Activated T-helper 2 cell treated with anti-CD3 and anti-CD28 coated beads, Interferon-gamma antibody, Interleukin-2, Interleukin-4, amounts not matched to agents 10 μg/mL and 5 μg/mL and 100 μg/mL, durations not matched to agents 14 hours and 24 hours and 36 hours (primary cell): ENCODE data around the gene OSBPL5. TPM values are rescaled to one million over a fixed set of nuclear protein-coding genes. Genes with fewer than 3 reads are reported as not detected.

Experiments used
- DNase-seq: peaks from one replicate; pipeline ENCODE4 v3.0.0; 2021; ENCODE audit warnings: low spot score
- H3K27ac Mint-ChIP-seq: one replicate; pipeline ENCODE4 v1.8.0; 2021; ENCODE audit warnings: mixed read lengths
- H3K27me3 Mint-ChIP-seq: one replicate; pipeline ENCODE4 v1.8.0; 2021; ENCODE audit warnings: low read depth, mixed read lengths
- H3K36me3 Mint-ChIP-seq: one replicate; pipeline ENCODE4 v1.8.0; 2021; ENCODE audit warnings: low read depth, mixed read lengths
- H3K4me1 Mint-ChIP-seq: one replicate; pipeline ENCODE4 v1.8.0; 2021; ENCODE audit warnings: low read depth, mixed read lengths
- H3K4me3 Mint-ChIP-seq: one replicate; pipeline ENCODE4 v1.8.0; 2021; ENCODE audit warnings: low read depth, mild to moderate bottlenecking, moderate library complexity, mixed read lengths
- H3K9me3 Mint-ChIP-seq: one replicate; pipeline ENCODE4 v1.8.0; 2021; ENCODE audit warnings: mixed read lengths
- intact Hi-C: fragments of 100-400 bp; cut with micrococcal nuclease; formaldehyde crosslinking; loops from one replicate; pipeline ENCODE4 v1.15.1; 2023
- total RNA-seq: library from RNA; stranded (reverse); gene quantifications from 2 replicates; pipeline ENCODE4 v1.2.3, GENCODE V29; 2022

Gene OSBPL5
- total RNA-seq, 1 donor from 2014 or later, result 2.3 TPM

DNA sequence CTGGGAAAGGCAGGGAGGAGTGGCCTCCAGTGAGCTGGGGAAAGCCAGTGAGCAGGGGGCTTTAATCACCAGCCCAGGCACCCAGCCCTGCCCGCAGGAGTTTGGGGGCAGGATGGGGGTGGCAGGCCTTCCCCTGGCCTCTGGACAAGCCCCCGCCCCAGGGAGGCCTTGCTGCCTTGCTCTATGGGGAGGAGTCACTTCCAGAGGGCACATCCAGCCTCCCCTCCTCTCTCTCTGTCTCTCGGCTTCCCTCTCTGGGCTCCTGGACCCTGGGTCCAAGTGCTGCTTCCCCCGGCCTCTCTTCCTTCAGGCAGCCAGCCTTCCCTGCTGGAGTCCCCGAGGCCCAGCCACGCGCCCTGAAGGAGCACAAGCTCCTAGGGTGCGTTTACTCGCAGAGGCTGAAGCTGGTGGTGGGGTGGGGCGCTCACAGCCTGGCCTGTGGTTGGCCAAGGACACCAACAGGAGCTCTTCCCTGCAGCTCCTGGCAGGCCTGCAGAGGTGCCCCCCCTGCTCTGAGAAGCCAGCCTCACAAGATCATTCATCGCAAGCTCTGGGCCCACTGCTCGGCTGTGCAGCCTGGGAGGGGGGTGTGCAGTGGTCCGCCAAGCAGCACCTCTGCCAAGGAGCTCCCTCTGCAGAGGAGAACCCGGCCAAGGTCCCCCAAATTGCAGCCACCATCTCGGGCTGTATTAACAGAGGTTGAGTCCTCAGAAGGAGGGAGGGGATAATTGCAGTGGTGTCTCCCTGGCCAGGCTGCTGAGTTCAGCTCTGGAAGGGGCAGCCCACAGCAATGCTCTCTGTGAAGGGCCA lies 25.4 kb downstream of the OSBPL5 start:
- intact Hi-C loops, result no loop called here
- Mint-ChIP-seq H3K27ac (no peak overlapping the region), H3K4me3 (no peak overlapping the region), H3K9me3 (no peaks in the 10 kb centered on the region), H3K36me3 (no peaks in the 10 kb centered on the region), H3K27me3 (no peaks in the 10 kb centered on the region), H3K4me1 (no peaks in the 10 kb centered on the region)
- DNase-seq, result no peak

GRCh38 chr11:3139086-3139440 lies 26.0 kb downstream of the OSBPL5 start:
- Mint-ChIP-seq H3K4me3 (no peak overlapping the region), H3K4me1 (no peaks in the 10 kb centered on the region), H3K9me3 (no peaks in the 10 kb centered on the region), H3K36me3 (no peaks in the 10 kb centered on the region), H3K27me3 (no peaks in the 10 kb centered on the region), H3K27ac (no peak overlapping the region)
- intact Hi-C loops, result no loop called here
- DNase-seq, result no peak

GRCh38 chr11:3138178-3139085 lies 26.7 kb downstream of the OSBPL5 start:
- Mint-ChIP-seq H3K36me3 (no peaks in the 10 kb centered on the region), H3K4me1 (no peaks in the 10 kb centered on the region), H3K9me3 (no peaks in the 10 kb centered on the region), H3K27me3 (no peaks in the 10 kb centered on the region), H3K4me3 (no peak overlapping the region), H3K27ac (no peak overlapping the region)
- no peak for DNase-seq
- intact Hi-C loops, result no loop called here

- H3K4me3 Mint-ChIP-seq, result no peak overlapping the region
- H3K4me1 Mint-ChIP-seq, result no peaks in the 10 kb centered on the region
- H3K36me3 Mint-ChIP-seq, result no peaks in the 10 kb centered on the region
- no peak for DNase-seq
- H3K27me3 Mint-ChIP-seq, result no peaks in the 10 kb centered on the region
- intact Hi-C loops, result no loop called here
- no peaks in the 10 kb centered on the region for H3K9me3 Mint-ChIP-seq
- H3K27ac Mint-ChIP-seq, result no peak overlapping the region
Observed at GRCh38 chr11:3137486-3138177, 27.5 kb downstream of the OSBPL5 start.

DNA sequence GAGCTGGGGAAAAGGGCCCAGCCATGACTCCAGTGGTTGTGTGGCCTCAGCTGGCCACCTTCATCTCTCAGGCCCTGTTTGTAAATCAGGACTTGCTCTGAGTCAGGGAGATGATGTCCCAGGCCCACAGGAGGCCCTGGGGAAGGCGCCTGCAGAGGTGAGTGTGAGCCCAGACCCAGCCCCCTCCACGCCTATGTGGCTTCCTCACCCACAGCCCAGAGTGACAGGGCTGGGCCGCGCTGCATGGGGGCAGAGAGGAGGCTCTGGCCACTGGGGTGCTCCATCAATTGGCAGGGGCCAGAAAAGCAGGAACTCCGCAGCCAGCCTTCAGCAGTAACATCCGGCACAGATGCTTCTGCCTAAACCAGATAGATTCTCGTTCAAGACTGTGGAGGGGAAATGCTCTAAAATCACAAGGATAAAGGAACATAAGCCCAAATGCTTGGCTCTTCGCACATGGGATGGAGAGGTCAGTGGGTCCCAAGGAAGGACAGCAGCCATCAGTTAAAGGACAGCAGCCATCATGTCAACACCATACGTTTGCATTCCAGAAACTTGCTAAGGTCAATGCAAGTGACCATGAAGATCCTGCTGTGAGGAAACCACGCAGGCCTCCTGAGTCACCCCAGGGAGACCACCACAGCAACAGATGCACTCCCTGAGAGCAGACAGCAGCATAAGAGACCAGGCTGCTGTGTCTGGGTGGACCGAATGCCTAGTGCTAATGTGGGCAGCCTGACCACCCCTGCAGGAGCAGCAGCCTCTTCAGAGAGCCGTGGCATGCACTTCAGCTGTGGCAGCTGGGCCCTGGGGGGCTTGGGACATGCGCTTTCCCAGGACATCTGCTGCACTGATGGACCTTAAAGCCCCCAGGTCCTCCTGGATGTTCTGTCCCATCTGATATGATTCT lies 28.3 kb downstream of the OSBPL5 start:
- Mint-ChIP-seq H3K9me3 (no peaks in the 10 kb centered on the region), H3K27me3 (no peaks in the 10 kb centered on the region), H3K27ac (no peak overlapping the region), H3K4me1 (no peaks in the 10 kb centered on the region), H3K4me3 (no peak overlapping the region), H3K36me3 (no peaks in the 10 kb centered on the region)
- intact Hi-C loops, result no loop called here
- DNase-seq, result no peak

DNA sequence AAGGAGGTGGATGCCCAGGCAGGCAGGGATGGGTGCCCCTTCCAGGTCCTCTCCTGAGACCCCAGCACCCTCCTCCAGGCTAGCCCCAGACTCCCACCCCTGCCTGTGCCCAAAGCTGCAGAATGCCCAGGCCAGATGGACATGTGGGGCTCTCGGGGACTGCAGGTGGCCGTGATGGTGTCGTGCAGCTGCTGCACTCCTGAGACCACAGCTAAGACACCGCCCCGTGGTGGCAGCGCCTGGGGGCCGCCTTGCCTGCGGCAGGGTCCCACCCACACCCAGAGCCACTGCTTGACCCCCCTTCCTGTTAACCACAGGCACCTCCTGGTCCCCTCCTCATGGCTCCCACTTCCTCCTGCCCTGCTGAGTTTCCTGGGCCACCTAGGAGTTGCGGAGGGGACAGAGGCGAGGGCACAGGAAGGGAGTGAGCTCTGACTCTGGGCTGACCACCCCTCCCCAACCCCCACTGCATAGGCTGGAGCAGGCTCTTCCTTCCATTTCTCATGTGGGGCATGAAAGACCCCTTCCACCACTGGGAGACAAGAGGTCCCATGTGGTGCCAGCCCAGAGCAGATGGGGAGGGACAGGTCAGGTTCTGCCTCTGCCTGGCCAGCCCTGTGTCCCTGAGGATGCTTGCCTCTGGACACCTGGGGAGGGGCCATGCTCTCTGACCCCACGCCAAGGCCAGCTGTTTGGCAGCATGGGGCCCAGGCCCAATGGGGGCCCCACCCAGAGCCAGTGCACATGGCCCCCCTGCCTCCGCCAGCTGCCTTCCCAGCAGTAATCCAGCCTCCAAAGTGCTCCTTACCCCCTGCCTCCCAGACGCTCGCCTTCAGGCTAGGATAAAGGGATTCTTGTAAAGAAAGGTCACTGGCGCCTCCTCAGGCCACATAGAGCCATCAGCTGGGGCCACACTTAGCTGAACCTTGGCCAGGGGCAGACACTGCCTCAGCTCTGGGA lies 29.3 kb downstream of the OSBPL5 start:
- intact Hi-C loops, result no loop called here
- Mint-ChIP-seq H3K4me3 (no peak overlapping the region), H3K9me3 (no peaks in the 10 kb centered on the region), H3K27ac (no peak overlapping the region), H3K27me3 (no peaks in the 10 kb centered on the region), H3K36me3 (no peaks in the 10 kb centered on the region), H3K4me1 (no peaks in the 10 kb centered on the region)
- no peak for DNase-seq

DNA sequence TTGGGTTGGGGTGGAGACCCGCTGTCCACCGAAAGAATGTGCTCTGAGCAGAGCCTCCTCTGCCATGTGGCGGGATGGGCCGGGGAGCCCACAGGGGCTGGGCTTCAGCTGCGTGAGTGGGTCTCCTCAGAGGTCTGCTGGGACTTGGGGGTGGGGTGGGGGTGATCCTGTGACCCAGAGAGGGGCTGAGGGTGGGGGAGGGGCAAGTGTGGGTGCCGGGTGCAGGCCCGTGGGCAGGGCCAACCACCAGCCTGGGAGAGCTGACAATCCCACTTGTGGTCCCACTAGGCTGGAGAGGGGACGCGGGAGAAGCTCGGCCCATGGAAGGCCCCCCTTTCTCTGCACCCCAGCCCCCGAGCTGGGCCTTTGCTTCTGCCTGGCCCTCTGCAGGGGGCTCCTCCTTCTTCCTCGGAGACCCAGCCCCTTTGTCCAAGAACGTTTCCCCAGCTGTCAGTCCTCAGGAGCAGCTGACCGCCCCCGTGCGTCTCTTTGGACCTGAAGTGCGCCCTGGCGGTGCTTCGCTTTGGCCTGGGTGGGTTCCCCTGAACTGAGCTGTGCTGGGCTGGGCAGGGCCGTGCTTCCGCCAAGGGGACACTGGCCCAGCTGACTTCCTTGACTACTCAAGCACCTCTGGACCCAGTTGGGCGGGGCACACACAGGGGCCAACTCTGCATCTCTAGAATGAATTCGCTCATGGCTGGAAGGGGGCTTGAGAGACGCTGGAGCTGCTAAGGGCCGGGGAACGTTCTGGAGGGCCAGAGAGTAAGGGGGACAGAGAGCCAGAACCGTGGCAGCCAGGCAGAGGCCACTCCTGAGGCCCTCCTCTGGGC lies 30.2 kb downstream of the OSBPL5 start:
- Mint-ChIP-seq H3K36me3 (no peaks in the 10 kb centered on the region), H3K4me1 (no peaks in the 10 kb centered on the region), H3K27me3 (no peaks in the 10 kb centered on the region), H3K9me3 (no peaks in the 10 kb centered on the region), H3K27ac (no peak overlapping the region), H3K4me3 (no peak overlapping the region)
- DNase-seq, result no peak
- intact Hi-C loops, result no loop called here

DNA sequence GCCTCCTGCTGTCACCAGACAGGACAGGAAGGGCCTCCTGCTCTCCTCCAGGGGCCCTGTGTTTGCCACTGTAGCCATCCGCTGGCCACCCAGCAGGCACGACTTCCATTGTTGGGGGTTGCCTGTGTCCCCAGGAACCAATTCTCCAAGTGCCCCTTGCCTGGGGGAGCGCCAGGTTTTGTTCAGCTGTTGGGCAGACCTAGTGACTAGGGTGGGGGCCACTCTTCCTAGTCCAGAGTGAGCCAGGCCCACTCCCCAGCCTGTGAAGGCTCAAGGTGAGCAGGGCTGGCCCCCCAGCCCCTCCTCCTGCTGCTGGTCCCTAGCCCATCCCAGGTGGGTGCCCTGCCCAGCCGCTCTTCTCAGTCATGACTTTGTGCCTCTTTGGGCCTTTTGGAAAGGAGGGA lies 30.9 kb downstream of the OSBPL5 start:
- Mint-ChIP-seq H3K9me3 (no peaks in the 10 kb centered on the region), H3K36me3 (no peaks in the 10 kb centered on the region), H3K27me3 (no peaks in the 10 kb centered on the region), H3K27ac (no peak overlapping the region), H3K4me1 (no peaks in the 10 kb centered on the region), H3K4me3 (no peak overlapping the region)
- intact Hi-C loops, result no loop called here
- DNase-seq, result no peak

DNA sequence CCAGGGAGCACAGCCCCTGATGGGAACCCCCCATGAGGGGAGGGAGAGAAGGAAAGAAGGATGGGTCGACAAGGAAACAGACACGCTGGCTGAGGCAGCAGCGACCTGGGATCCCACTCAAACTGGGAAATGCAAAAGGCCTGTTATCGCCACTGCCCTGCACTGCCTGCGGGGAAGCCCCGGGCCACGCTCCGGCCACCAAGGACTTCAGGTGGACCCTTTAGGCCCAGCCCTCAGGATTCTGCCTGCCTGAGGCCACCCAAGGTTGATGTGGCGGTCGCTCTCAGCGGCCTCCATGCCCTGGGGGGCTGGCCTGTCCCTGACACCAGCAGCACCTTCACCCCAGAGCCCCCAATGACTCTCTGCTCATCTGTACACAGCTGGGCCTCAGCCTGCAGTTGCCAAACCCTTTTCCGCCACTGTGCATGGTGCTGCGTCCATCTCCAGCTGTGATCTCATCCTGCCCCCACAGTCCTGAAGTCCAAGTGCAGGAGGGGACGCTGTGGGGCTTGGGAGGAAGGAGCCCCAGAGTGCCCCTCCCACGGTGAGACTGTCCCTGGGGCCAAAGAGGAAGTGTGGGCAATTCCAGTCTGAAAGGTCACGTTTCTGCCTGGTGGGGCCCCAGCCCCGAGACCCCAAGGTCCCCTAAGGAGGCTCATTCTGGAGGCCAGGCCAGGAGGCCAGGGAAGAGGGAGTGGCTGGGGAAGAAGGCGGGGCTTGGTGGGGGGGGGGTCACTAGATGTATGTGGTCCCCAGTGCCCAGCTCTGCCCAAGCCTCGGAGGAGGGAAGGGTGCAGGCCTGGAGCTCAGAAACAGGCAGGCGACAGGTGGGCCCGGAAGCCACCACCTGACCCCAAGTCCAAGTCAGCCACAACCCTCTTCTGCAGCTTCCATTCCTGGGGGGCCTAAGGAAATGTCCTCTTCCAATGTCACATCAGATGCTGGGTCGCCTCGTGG lies 31.6 kb downstream of the OSBPL5 start:
- no peak overlapping the region for H3K27ac Mint-ChIP-seq
- no peaks in the 10 kb centered on the region for H3K27me3 Mint-ChIP-seq
- no peak overlapping the region for H3K4me3 Mint-ChIP-seq
- no peaks in the 10 kb centered on the region for H3K36me3 Mint-ChIP-seq
- H3K9me3 Mint-ChIP-seq, result no peaks in the 10 kb centered on the region
- DNase-seq, result no peak
- H3K4me1 Mint-ChIP-seq, result no peaks in the 10 kb centered on the region
- intact Hi-C loops, result no loop called here

DNA sequence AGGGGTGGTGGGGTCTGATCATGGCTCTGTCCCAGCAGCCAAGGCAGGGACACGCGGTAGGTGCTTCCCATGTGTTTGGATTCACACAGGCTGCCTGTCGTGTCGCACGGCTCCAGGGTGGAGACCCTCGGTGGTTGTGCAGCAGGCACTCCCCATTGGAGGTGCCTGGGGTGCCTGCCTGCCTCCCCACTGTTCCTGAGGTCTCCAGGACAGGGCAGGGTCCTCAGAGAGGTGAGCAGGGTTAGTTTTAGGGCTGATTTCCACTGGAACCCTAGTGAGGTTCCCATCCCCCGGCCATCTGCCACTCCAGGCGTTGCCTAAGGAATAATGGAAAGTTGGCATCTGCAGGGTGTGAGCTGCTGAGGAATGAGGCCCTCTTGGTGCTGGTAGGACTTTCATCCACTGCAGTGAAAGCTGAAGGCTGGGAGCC lies 32.3 kb downstream of the OSBPL5 start:
- Mint-ChIP-seq H3K36me3 (no peaks in the 10 kb centered on the region), H3K4me1 (no peaks in the 10 kb centered on the region), H3K27me3 (no peaks in the 10 kb centered on the region), H3K4me3 (no peak overlapping the region), H3K9me3 (no peaks in the 10 kb centered on the region), H3K27ac (no peak overlapping the region)
- intact Hi-C loops, result no loop called here
- no peak for DNase-seq
